Endodermal cell (in vitro differentiated cells): ENCODE measurements around the gene UBE2D3. TPM values are rescaled to one million over a fixed set of nuclear protein-coding genes. Genes with fewer than 3 reads are reported as not detected.

ENCODE experiments used
- DNase-seq: peaks from one replicate; pipeline ENCODE4 v3.0.0-alpha.2; 2017
- H3K27ac ChIP-seq: 2 replicates; pipeline ENCODE4 v1.5.1; 2013; ENCODE audit warnings: mild to moderate bottlenecking, low read depth, low read length, moderate library complexity
- H3K27me3 ChIP-seq: 2 replicates; pipeline ENCODE4 v1.6.1; 2013; ENCODE audit warnings: mild to moderate bottlenecking, low read length, moderate library complexity; ENCODE audit not compliant: insufficient read depth, control insufficient read depth, poor library complexity, severe bottlenecking
- H3K36me3 ChIP-seq: 2 replicates; pipeline ENCODE4 v1.7.0; 2013; ENCODE audit warnings: mild to moderate bottlenecking, low read length, moderate library complexity; ENCODE audit not compliant: control insufficient read depth, insufficient read depth
- H3K4me1 ChIP-seq: one replicate; pipeline ENCODE4 v1.7.0; 2013; ENCODE audit warnings: low read length; ENCODE audit not compliant: control insufficient read depth, insufficient read depth
- H3K4me3 ChIP-seq: 2 replicates; pipeline ENCODE4 v1.5.1; 2013; ENCODE audit warnings: mild to moderate bottlenecking, low read length, moderate library complexity
- H3K9ac ChIP-seq: 2 replicates; pipeline ENCODE4 v1.6.1; 2013; ENCODE audit warnings: mild to moderate bottlenecking, low read length, moderate library complexity; ENCODE audit not compliant: poor library complexity, severe bottlenecking; ENCODE audit errors: extremely low read depth
- H3K9me3 ChIP-seq: 2 replicates; pipeline ENCODE4 v1.6.1; 2013; ENCODE audit warnings: mild to moderate bottlenecking, low read length, moderate library complexity; ENCODE audit not compliant: control insufficient read depth
- H3K27ac Mint-ChIP-seq: 2 replicates; pipeline ENCODE4 v1.8.0; 2020; ENCODE audit warnings: mixed read lengths
- H3K27me3 Mint-ChIP-seq: 2 replicates; pipeline ENCODE4 v1.8.0; 2021; ENCODE audit warnings: mild to moderate bottlenecking, mixed read lengths; ENCODE audit not compliant: insufficient read depth
- H3K36me3 Mint-ChIP-seq: 2 replicates; pipeline ENCODE4 v1.8.0; 2020; ENCODE audit warnings: low read depth, mixed read lengths
- H3K4me1 Mint-ChIP-seq: 2 replicates; pipeline ENCODE4 v1.8.0; 2020; ENCODE audit warnings: mixed read lengths
- H3K4me3 Mint-ChIP-seq: 2 replicates; pipeline ENCODE4 v1.8.0; 2020; ENCODE audit warnings: mild to moderate bottlenecking, moderate library complexity, mixed read lengths
- H3K9me3 Mint-ChIP-seq: 2 replicates; pipeline ENCODE4 v1.8.0; 2020; ENCODE audit warnings: mild to moderate bottlenecking, mixed read lengths
- WGBS, 2 experiments: methylation state at CpG; one replicate each; pipeline versions ENCODE4 v1.1.5 to v1.1.7; 2013; ENCODE audit warnings: missing lambda C conversion rate in 2 of 2, mixed read lengths in 1 of 2; ENCODE audit not compliant: insufficient coverage in 1 of 2, insufficient read length in 1 of 2; 5-methylcytosine and 5-hydroxymethylcytosine counted together
- total RNA-seq, 2 donors: library from RNA; stranded (reverse); fragmentation: NEBNext Ultra II Directional in 1 of 2; extraction: Animal tissue kit (Norgen Biotek cat#: 25700) in 1 of 2; gene quantifications; 2 replicates in 1 of 2; 3 replicates in 1 of 2; pipeline ENCODE4 v1.2.1, GENCODE V29; 2021
- TF ChIP-seq, protein P1 (sequence below): fragments of 200-600 bp; sonication (generic); conservative IDR thresholded peaks from 2 replicates; pipeline ENCODE4 v1.5.0; 2021; ENCODE audit warnings: antibody characterized with exemption, mild to moderate bottlenecking

Gene UBE2D3
- total RNA-seq, 2 donors from 2014 or later, result 283 to 310 TPM

DNA sequence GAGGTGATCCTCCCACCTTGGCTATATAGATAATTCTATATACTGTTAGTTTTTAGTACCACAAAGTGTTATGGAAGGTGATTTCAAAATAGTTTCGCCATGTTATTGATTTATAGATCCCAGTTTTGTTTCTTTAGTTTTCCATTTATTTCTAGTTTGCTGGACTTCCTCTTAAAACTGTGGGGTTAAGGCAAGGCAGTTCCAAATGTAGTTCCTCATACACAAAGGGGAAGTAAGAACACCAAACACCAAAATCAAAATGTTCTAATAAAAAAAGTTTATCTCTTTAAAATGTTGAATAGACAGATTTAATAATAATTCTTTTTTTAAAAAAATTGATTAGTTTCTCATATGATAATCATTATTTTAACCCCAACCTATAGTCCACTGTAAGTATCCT lies 34.7 kb upstream of the UBE2D3 start:
- 100% methylated on average over 1 of the region's 1 CpG; no CpG with 5 or more reads in 1 of the 2 experiments for WGBS, 2 experiments

DNA sequence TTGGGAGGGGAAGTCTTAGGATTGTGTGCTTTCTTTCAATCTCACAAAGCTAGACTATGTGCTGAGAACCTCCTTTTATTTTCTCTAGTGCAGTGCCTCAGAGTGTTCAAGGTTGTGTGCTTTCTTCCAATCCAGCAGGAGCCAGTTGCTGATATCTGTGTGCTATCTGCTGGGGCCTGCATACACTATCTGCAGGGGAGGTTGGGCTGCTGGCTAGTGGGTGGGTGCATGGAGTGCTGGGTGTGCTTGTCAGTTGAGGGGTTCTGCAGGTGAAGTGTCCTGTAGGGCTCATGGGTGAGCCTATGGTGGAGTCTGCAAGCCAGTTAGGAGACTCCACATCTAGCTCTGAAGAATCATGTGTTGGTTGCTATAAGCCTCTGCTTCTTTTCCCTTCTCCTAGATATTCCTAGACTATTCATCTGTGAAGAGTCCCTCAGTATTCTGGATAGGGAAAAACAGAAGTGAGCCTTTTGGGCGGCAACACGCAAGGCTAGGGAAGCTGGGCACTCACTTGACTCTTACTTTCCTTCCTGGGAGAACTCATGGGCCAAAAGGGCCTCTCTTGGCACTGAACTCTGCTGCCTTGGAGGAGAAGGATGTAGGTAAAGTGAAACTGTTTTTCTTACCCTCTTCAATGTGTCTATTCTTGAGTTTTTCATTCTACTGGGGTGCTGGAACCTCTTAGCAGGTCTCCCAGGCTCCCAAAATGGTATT lies 33.4 kb upstream of the UBE2D3 start:
- no peak overlapping the region for H3K4me3 Mint-ChIP-seq
- H3K9me3 Mint-ChIP-seq, result peaks cover 19% of the 10 kb centered on the region
- no peak overlapping the region for H3K27ac Mint-ChIP-seq
- Histone ChIP-seq H3K9ac (no peak overlapping the region), H3K27me3 (no peaks in the 10 kb centered on the region), H3K4me1 (no peaks in the 10 kb centered on the region), H3K27ac (no peak overlapping the region), H3K9me3 (no peaks in the 10 kb centered on the region), H3K36me3 (no peaks in the 10 kb centered on the region), H3K4me3 (no peak overlapping the region)
- peaks cover 23% of the 10 kb centered on the region for H3K36me3 Mint-ChIP-seq
- no peak for DNase-seq
- TF ChIP-seq, protein P1, sequence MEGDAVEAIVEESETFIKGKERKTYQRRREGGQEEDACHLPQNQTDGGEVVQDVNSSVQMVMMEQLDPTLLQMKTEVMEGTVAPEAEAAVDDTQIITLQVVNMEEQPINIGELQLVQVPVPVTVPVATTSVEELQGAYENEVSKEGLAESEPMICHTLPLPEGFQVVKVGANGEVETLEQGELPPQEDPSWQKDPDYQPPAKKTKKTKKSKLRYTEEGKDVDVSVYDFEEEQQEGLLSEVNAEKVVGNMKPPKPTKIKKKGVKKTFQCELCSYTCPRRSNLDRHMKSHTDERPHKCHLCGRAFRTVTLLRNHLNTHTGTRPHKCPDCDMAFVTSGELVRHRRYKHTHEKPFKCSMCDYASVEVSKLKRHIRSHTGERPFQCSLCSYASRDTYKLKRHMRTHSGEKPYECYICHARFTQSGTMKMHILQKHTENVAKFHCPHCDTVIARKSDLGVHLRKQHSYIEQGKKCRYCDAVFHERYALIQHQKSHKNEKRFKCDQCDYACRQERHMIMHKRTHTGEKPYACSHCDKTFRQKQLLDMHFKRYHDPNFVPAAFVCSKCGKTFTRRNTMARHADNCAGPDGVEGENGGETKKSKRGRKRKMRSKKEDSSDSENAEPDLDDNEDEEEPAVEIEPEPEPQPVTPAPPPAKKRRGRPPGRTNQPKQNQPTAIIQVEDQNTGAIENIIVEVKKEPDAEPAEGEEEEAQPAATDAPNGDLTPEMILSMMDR, result no peak
- no peaks in the 10 kb centered on the region for H3K27me3 Mint-ChIP-seq
- WGBS, 2 experiments, result 97% methylated on average over 2 of the region's 2 CpGs; no CpG with 5 or more reads in 1 of the 2 experiments
- peaks cover 5% of the 10 kb centered on the region for H3K4me1 Mint-ChIP-seq

More for the DNA sequence above, 34.7 kb upstream of the UBE2D3 start:
- no peak overlapping the region for H3K9ac ChIP-seq
- Mint-ChIP-seq H3K4me1 (peaks cover 10% of the 10 kb centered on the region), H3K9me3 (peaks cover 19% of the 10 kb centered on the region), H3K36me3 (peaks cover 23% of the 10 kb centered on the region), H3K27ac (no peak overlapping the region), H3K4me3 (no peak overlapping the region), H3K27me3 (no peaks in the 10 kb centered on the region)
- H3K4me1 ChIP-seq, result no peaks in the 10 kb centered on the region
- no peaks in the 10 kb centered on the region for H3K9me3 ChIP-seq
- no peaks in the 10 kb centered on the region for H3K27me3 ChIP-seq
- no peak overlapping the region for H3K27ac ChIP-seq
- no peaks in the 10 kb centered on the region for H3K36me3 ChIP-seq
- TF ChIP-seq, protein P1, result no peak
- DNase-seq, result no peak
- no peak overlapping the region for H3K4me3 ChIP-seq

DNA sequence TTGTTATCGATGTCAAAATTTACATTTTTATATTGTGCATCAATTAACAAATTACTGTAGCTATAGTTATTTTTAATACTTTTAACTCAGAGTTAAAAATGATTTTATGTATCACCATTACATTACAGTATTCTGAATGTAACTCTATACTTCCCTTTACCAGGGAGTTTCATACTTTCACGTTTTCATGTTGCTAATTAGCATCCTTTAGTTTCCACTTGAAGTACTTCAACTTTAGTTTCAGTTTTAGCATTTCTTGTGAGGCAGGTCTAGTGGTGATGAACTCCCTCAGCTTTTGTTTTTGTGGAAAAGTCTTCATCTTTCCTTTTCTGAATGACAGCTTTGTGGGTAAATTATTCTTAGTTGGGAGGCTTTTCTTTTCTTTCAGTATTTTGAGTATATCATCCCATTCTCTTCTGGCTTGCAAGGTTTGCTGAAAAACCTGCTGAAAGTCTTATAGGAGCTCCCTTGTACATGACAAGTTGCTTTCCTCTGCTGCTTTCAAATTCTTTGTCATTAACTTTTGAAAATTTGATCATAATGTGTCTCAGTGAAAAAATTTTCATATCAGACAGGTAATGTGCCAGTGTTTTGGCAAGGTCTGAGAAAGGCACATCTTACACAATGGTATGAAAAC lies 31.6 kb upstream of the UBE2D3 start:
- no peaks in the 10 kb centered on the region for H3K27me3 Mint-ChIP-seq
- H3K4me1 Mint-ChIP-seq, result no peaks in the 10 kb centered on the region
- Histone ChIP-seq H3K4me1 (no peaks in the 10 kb centered on the region), H3K27me3 (no peaks in the 10 kb centered on the region), H3K27ac (no peak overlapping the region), H3K36me3 (no peaks in the 10 kb centered on the region), H3K9me3 (no peaks in the 10 kb centered on the region), H3K4me3 (no peak overlapping the region), H3K9ac (no peak overlapping the region)
- TF ChIP-seq, protein P1, result no peak
- H3K27ac Mint-ChIP-seq, result no peak overlapping the region
- H3K4me3 Mint-ChIP-seq, result no peak overlapping the region
- peaks cover 19% of the 10 kb centered on the region for H3K9me3 Mint-ChIP-seq
- H3K36me3 Mint-ChIP-seq, result peaks cover 23% of the 10 kb centered on the region
- no peak for DNase-seq
- WGBS, 2 experiments, result 100% methylated on average over 1 of the region's 2 CpGs; no CpG with 5 or more reads in 1 of the 2 experiments
